NCI-H2196 (cell line): ENCODE data around the gene POLRMT.
"Not testable (repeated sequence)": the region's sequence is repeated elsewhere in the genome, so short reads cannot be mapped to it uniquely, and the experiment has no call there.

Experiments used
- DNase-seq: peaks from one replicate; lab custom pipeline; 2025; ENCODE audit not compliant: unreplicated experiment; lab: John Stamatoyannopoulos, UW

Gene POLRMT

DNA sequence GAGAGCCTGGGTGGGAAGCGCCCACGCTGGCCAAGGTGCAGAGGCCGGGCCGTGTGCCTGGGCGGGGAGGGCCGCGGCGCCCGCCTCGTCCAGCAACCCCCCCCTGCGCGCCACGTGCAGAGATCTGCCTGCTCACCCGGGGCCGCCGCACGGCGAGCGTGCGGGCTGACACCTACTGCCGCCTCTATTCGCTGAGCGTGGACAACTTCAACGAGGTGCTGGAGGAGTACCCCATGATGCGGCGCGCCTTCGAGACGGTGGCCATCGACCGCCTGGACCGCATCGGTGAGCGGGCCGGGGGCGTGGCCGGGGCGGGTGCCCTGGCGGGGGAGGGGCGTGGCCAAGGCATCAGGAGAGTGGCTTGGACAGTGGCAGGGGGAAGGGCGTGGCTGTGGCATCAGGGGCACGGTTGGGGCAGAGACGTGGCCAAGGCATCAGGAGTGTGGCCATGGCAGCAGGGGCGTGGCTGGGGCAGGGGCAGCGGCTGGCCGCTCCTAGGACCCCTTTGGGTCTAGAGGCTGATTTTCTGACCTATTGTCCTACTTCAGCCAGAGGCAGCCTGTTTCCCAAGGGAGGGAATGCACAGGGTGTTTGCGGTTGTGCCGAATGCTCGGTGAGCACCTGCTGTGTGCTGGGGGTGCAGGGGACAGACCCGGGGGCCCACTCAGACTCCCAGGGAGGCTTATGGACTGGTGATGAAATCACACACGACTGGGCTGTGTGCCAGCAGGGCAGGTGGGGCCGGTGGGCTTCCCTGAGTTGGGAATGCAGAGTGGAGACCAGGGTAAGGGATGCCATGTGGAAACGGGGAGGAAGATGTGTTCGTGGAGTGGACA lies 19.4 kb downstream of the POLRMT start:
- no peak for DNase-seq

DNA sequence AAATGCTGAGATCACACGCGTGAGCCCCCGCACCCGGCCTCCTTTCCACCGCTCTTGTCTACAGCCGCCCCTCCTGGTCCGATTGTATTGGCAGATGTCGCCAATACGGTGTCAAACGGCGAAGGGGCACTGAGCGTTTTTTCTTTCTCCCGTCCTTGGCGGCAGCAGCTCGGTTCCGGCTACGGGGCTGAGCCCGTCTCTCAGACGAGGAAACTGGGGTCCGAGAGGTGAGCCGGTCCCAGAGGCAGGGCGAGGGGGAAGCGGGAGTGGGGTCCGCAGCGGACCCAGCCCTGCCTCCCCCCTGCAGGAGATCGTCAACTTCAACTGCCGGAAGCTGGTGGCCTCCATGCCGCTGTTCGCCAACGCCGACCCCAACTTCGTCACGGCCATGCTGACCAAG lies 20.4 kb downstream of the POLRMT start:
- no peak for DNase-seq

DNA sequence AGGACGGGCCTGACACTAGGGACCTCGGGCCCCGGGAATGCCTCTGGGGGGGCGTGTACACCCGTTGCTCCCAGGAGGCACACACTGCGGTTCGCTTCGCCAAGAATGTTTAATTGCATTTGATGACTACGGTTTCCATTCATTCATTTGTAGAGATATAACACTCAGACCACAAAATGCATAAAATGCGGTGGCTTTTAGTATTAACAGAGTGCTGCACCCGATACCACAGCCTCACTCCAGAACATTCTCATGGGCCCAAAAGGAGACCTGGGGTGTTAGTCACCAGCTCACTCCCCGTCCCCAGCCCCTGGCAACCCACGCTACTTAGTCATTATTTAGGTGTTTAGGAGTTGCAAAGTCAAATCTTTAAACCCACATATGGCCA lies 21.9 kb downstream of the POLRMT start:
- DNase-seq = no peak

DNA sequence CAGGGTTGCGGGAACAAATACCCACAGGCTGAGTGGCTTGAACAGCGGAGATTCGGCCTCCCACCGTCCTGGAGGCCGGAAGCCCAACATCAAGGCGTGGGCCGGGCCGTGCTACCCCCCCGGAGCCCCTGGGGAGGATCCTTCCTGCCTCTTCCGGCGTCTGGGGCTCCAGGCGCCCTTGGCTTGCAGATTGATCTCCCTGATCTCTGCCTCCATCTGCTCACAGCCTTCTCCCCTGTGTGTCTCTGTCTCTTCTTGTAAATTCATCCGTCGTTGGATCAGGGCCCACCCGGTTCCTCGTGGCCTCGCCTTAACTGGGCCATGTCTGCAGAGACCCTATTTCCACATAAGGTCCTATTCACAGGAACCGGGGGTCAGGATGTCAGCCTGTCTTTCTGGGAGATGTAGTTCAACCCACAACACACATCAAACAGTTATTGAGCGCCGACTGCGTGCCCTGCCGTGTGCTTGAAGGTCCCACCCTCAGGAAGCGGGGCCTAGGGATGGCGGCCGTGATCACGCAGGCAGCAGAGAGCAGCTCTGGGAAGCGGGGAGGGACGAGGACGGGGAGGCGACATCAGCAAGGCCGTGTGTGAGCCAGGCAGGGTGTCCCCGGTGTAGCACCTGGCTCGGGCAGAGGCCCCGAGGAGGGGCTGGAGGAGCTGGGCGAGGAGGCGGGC lies 22.4 kb downstream of the POLRMT start:
- DNase-seq = no peak

- DNase-seq = no peak
These were observed 23.1 kb downstream of the POLRMT start for GRCh38 chr19:610071-610800.

DNA sequence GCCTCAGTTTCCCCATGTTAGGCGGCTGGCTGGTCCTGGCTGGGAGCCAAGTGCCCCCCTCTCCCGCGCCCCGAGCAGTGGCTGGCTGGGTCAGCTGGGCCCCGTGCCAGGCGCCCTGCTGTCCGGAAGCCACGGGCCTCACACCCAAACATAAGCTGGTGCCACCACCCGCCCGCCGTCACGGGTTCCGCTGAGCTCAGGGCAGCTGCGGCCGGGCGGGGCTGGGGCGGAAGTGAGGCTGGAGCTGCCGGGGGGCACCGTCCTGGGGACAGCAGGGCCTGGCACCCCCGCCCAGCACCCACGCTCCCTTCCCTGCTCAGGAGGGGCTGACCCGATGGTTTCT lies 24.4 kb downstream of the POLRMT start:
- DNase-seq = no peak

- no peak for DNase-seq
These were observed 25.0 kb downstream of the POLRMT start for GRCh38 chr19:608155-609003.

- DNase-seq = no peak
These were observed 25.8 kb downstream of the POLRMT start for GRCh38 chr19:607301-608154.

DNA sequence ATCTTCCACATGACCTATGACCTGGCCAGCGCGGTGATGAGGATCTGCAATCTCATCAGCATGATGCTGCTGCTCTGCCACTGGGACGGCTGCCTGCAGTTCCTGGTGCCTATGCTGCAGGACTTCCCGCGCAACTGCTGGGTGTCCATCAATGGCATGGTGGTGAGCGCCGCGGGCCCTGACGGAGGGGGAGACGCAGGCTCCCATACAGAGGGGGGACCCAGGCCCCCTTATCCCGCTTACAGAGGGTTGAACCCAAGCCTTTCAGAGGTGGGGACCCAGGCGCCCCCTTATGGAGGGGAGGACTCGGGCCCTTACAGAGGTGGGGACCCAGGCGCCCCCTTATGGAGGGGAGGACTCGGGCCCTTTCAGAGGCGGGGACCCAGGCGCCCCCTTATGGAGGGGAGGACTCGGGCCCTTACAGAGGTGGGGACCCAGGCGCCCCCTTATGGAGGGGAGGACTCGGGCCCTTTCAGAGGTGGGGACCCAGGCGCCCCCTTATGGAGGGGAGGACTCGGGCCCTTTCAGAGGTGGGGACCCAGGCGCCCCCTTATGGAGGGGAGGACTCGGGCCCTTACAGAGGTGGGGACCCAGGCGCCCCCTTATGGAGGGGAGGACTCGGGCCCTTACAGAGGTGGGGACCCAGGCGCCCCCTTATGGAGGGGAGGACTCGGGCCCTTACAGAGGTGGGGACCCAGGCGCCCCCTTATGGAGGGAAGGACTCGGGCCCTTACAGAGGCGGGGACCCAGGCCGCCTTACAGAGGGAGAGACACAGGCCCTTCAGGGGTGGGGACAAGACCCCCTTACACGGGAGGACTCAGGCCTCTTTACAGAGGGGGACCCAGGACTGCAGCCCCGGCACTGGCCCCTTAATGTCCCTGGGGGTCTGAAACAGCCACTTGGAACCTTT lies 28.0 kb downstream of the POLRMT start:
- not testable (repeated sequence) for DNase-seq

DNA sequence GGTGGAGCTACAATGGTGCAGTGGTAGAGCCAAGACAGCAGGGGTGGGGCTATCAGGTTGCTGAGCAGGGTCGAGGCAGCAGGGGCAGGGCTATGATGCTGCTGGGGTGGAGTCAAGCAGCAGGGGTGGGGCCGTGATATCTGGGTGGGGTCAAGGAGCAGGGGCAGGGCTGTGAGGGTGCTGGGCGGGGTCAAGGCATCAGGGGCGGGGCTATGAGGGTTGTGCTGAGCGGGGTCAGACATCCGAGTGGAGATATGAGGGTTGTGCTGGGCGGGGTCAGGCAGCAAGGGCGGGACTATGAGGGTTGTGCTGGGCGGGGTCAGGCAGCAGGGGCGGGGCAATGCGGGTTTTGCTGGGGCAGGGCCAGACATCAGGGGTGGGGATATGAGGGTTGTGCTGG lies 29.0 kb downstream of the POLRMT start:
- no peak for DNase-seq

DNA sequence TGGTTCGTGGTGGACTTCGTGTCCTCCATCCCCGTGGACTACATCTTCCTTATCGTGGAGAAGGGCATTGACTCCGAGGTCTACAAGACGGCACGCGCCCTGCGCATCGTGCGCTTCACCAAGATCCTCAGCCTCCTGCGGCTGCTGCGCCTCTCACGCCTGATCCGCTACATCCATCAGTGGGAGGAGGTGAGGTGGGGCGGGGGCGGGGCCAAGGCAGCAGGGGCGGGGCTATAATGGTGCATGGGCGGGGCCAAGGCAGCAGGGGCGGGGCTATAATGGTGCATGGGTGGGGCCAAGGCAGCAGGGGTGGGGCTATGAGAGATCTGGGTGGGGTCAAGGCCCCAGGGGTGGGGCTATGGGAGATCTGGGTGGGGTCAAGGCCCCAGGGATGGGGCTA lies 29.6 kb downstream of the POLRMT start:
- DNase-seq = not testable (repeated sequence)

GRCh38 chr19:603302-603639 lies 30.1 kb downstream of the POLRMT start:
- not testable (repeated sequence) for DNase-seq

DNA sequence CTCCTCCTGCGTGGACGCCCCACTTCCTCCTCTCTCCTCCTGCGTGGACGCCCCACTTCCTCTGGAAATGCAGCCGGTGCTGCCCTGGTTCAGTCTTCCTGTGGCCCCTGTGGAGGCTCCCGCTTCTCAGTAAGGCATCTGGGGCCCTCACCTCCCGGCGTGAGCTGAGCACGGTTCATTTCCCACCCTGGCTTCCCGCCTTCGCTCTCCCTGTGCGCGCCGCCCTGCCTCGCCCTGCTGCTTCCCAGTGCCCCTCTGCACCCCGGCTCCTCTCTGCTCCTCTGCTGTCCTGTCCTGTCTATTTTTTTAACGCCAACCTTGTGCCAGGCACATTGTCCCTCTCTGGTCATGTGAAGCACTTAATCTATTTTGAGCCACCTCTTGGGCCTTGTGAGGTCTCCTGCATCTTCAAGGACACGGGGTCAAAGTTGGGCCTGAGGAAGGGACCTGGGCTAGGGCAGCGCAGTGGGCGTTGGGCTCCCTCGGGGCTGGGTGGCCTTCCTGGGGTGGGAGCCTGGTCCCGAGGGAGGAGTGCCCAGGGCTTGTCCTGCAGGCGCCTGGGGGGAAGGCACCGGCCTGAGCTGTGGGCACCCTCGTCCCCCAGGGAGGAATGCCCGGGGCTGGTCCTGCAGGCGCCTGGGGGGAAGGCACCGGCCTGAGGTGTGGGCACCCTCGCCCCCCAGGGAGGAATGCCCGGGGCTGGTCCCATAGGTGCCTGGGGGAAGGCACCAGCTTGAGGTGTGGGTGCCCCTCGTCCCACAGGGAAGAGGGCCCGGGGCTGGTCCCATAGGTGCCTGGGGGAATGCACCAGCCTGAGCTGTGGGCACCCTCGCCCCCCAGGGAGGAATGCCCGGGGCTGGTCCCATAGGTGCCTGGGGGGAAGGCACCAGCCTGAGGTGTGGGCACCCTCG lies 30.7 kb downstream of the POLRMT start:
- DNase-seq = no peak

- no peak for DNase-seq
These were observed 31.5 kb downstream of the POLRMT start for GRCh38 chr19:601790-602189.

DNA sequence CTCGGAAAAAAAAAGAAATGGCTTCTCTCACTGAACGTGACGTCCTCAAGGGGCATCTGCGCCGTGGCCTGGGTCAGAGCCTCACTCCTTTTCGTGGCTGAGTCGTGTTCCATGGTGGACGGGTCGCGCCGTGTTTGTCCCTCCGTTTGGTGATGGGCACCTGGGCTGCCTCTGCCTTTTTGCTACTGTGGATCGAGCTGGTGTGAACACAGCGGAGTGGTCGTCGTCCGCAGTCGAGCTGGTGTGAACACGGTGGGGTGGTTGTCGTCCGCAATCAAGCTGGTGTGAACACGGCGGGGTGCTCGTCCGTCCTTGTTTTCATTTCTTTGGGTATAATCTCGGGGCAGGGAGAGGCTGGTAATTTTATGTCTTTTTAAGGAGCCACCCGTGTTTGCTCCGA lies 32.0 kb downstream of the POLRMT start:
- DNase-seq = no peak

DNA sequence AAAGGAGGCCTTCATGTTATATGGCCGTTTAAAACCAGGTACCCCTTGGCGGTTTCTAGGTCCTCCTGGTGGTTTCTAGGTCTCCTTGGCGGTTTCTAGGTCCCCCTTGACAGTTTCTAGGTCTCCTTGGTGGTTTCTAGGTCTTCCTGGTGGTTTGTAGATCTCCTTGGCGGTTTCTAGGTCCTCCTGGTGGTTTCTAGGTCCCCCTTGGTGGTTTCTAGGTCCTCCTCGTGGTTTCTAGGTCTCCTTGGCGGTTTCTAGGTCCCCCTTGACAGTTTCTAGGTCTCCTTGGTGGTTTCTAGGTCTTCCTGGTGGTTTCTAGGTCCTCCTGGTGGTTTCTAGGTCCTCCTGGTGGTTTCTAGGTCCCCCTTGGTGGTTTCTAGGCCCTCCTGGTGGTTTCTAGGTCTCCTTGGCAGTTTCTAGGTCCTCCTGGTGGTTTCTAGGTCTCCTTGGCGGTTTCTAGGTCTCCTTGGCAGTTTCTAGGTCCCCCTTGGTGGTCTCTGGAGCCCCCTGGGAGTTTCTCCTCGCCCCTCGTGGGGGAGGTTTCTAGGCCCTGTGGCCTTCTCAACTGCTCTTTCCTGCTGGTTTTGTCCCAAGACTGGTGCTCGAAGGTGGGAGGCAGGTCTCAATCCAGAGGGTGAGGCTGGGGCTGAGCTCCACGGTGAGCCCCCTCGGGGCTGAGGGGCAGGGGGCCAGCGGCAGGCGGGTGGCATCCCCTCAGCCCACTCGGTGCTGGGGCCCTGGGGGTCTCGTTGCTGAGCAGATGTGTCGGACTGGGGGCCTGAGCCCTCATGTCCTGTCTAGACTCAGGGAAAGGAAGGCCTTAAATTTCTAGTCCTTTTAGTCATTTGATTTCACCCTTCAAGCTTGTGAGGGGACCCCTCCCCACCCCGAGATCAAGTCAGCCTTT lies 35.7 kb downstream of the POLRMT start:
- no peak for DNase-seq

- DNase-seq = no peak
These were observed 37.1 kb downstream of the POLRMT start for GRCh38 chr19:596263-596655.
